H1 (cell line): ENCODE results near the gene THBS4. TPM values are rescaled to one million over a fixed set of nuclear protein-coding genes. Genes with fewer than 3 reads are reported as not detected.

Experiments used
- CTCF ChIA-PET: fragments of 300-600 bp; sonication (Branson Sonifier 250); formaldehyde crosslinking; loops from one replicate; lab custom pipeline; 2021; ENCODE audit not compliant: partially characterized antibody; lab: Charles Lee
- POLR2A ChIA-PET: fragments of 300-600 bp; sonication (Branson Sonifier 250); formaldehyde crosslinking; loops from one replicate; lab custom pipeline; 2021; ENCODE audit warnings: inconsistent platforms; ENCODE audit not compliant: partially characterized antibody; lab: Charles Lee
- DNase-seq, 2 experiments: peaks; one replicate each; pipeline versions ENCODE4 v3.0.0 to v3.0.0-alpha.2; 2010 to 2022; ENCODE audit warnings: low spot score in 2 of 2, low read depth in 1 of 2, mixed read lengths in 1 of 2
- FAIRE-seq: peaks from 2 replicates; lab custom pipeline; 2011; peaks lifted over from hg19 to GRCh38; lab: Jason Lieb, UNC
- H2AFZ ChIP-seq: 2 replicates; pipeline ENCODE4 v1.8.1; 2012; ENCODE audit warnings: low read length, inconsistent platforms
- H2AK5ac ChIP-seq: 2 replicates; pipeline ENCODE4 v1.6.1; 2013; ENCODE audit warnings: low read depth, low read length
- H2BK120ac ChIP-seq: replicated peaks from 2 replicates; pipeline ENCODE3; 2013; ENCODE audit warnings: low read depth, low read length, inconsistent platforms
- H2BK12ac ChIP-seq: 2 replicates; pipeline ENCODE4 v1.6.1; 2013; ENCODE audit warnings: low read depth, low read length
- H2BK15ac ChIP-seq: 2 replicates; pipeline ENCODE4 v1.6.1; 2013; ENCODE audit warnings: low read length
- H2BK20ac ChIP-seq: 2 replicates; pipeline ENCODE4 v1.6.1; 2013; ENCODE audit warnings: low read length
- H2BK5ac ChIP-seq: 2 replicates; pipeline ENCODE4 v1.6.1; 2013; ENCODE audit warnings: low read depth, low read length
- H3K14ac ChIP-seq: 2 replicates; pipeline ENCODE4 v1.6.1; 2013; ENCODE audit warnings: inconsistent platforms; ENCODE audit not compliant: insufficient read length
- H3K18ac ChIP-seq: 2 replicates; pipeline ENCODE4 v1.6.1; 2013; ENCODE audit warnings: low read length; ENCODE audit errors: extremely low read depth
- H3K23ac ChIP-seq: 2 replicates; pipeline ENCODE4 v1.6.1; 2013; ENCODE audit warnings: inconsistent platforms; ENCODE audit not compliant: insufficient read length
- H3K23me2 ChIP-seq: 2 replicates; pipeline ENCODE4 v1.6.1; 2013; ENCODE audit warnings: low read depth, low read length
- H3K27ac ChIP-seq: 2 replicates; pipeline ENCODE4 v1.6.1; 2011; ENCODE audit warnings: low read depth, low read length, inconsistent platforms
- H3K27me3 ChIP-seq, 4 experiments: replicated peaks in 1 of 4; 1 replicate in 1 of 4; 2 replicates in 3 of 4; pipeline versions ENCODE4 v1.6.1 to v1.8.1; 2011 to 2013; ENCODE audit warnings: low read length in 3 of 4, mild to moderate bottlenecking in 3 of 4, inconsistent platforms in 2 of 4, mixed read lengths in 2 of 4, moderate library complexity in 1 of 4; ENCODE audit not compliant: control insufficient read depth in 3 of 4, insufficient read depth in 3 of 4; ENCODE audit errors: extremely low read depth in 1 of 4
- H3K36me3 ChIP-seq, 4 experiments: 2 replicates each; pipeline versions ENCODE4 v1.6.1 to v1.8.1; 2011 to 2013; ENCODE audit warnings: mild to moderate bottlenecking in 4 of 4, low read length in 3 of 4, moderate library complexity in 2 of 4, control low read depth in 1 of 4, inconsistent platforms in 1 of 4; ENCODE audit not compliant: insufficient read depth in 4 of 4, control insufficient read depth in 2 of 4
- H3K4ac ChIP-seq: replicated peaks from 2 replicates; pipeline ENCODE3; 2013; ENCODE audit warnings: low read length, low read depth, mixed read lengths, inconsistent platforms; ENCODE audit not compliant: insufficient read length
- H3K4me1 ChIP-seq, 4 experiments: replicated peaks in 1 of 4; 1 replicate in 1 of 4; 2 replicates in 3 of 4; pipeline versions ENCODE4 v1.6.1 to v1.8.1; 2011 to 2013; ENCODE audit warnings: low read length in 3 of 4, inconsistent platforms in 2 of 4, mixed read lengths in 1 of 4; ENCODE audit not compliant: insufficient read depth in 4 of 4, control insufficient read depth in 3 of 4
- H3K4me2 ChIP-seq, 2 experiments: 2 replicates each; pipeline versions ENCODE4 v1.6.1 to v1.8.1; 2011 to 2013; ENCODE audit warnings: low read depth in 2 of 2, low read length in 2 of 2, control low read depth in 1 of 2, inconsistent platforms in 1 of 2, mild to moderate bottlenecking in 1 of 2; ENCODE audit not compliant: insufficient read depth in 1 of 2
- H3K4me3 ChIP-seq, 4 experiments: fragments of 200-600, 300-600 bp in 1 of 4; sonication (generic), shearing (Covaris generic), sonication (Bioruptor Twin) in 1 of 4; 2 replicates each; pipeline versions ENCODE4 v1.5.1 to v1.8.1; 2011 to 2016; ENCODE audit warnings: low read length in 4 of 4, low read depth in 3 of 4, control low read depth in 2 of 4, inconsistent platforms in 2 of 4, mild to moderate bottlenecking in 2 of 4, mixed read lengths in 1 of 4, moderate library complexity in 1 of 4; ENCODE audit not compliant: insufficient read depth in 2 of 4; ENCODE audit errors: extremely low read depth in 1 of 4
- H3K56ac ChIP-seq: replicated peaks from 2 replicates; pipeline ENCODE3; 2013; ENCODE audit warnings: low read depth, mild to moderate bottlenecking, mixed read lengths, low read length, inconsistent platforms; ENCODE audit not compliant: insufficient read length
- H3K79me1 ChIP-seq: 2 replicates; pipeline ENCODE4 v1.6.1; 2013; ENCODE audit warnings: low read depth, low read length, control low read depth
- H3K79me2 ChIP-seq, 2 experiments: 2 replicates each; pipeline versions ENCODE4 v1.6.1 to v1.8.1; 2012 to 2013; ENCODE audit warnings: low read length in 2 of 2, mild to moderate bottlenecking in 2 of 2, inconsistent platforms in 1 of 2; ENCODE audit not compliant: insufficient read depth in 2 of 2, control insufficient read depth in 1 of 2
- H3K9ac ChIP-seq, 4 experiments: replicated peaks in 1 of 4; 1 replicate in 1 of 4; 2 replicates in 3 of 4; pipeline versions ENCODE4 v1.6.1 to v1.8.1; 2011 to 2013; ENCODE audit warnings: low read depth in 3 of 4, low read length in 3 of 4, control low read depth in 2 of 4, mild to moderate bottlenecking in 2 of 4, moderate library complexity in 2 of 4, inconsistent platforms in 1 of 4; ENCODE audit errors: extremely low read depth in 1 of 4
- H3K9me3 ChIP-seq, 2 experiments: 2 replicates each; pipeline versions ENCODE4 v1.6.1 to v1.8.1; 2012 to 2013; ENCODE audit warnings: mild to moderate bottlenecking in 2 of 2, moderate library complexity in 2 of 2, control low read depth in 1 of 2, inconsistent platforms in 1 of 2, low read depth in 1 of 2, low read length in 1 of 2, mixed read lengths in 1 of 2; ENCODE audit not compliant: insufficient read depth in 2 of 2
- H4K20me1 ChIP-seq, 2 experiments: replicated peaks in 1 of 2; 2 replicates each; pipeline versions ENCODE3 to v1.8.1; 2011 to 2013; ENCODE audit warnings: inconsistent platforms in 2 of 2, low read length in 2 of 2, mild to moderate bottlenecking in 1 of 2; ENCODE audit not compliant: insufficient read depth in 2 of 2, control insufficient read depth in 1 of 2
- H4K5ac ChIP-seq: 2 replicates; pipeline ENCODE4 v1.6.1; 2013; ENCODE audit warnings: low read length, low read depth, mixed read lengths, inconsistent platforms; ENCODE audit not compliant: insufficient read length
- H4K8ac ChIP-seq: 2 replicates; pipeline ENCODE4 v1.8.0; 2013; ENCODE audit warnings: mild to moderate bottlenecking, moderate library complexity, low read length, inconsistent platforms; ENCODE audit not compliant: insufficient read depth; ENCODE audit errors: extremely low read depth
- H4K91ac ChIP-seq: replicated peaks from 2 replicates; pipeline ENCODE3; 2013; ENCODE audit warnings: low read length, mixed read lengths, inconsistent platforms; ENCODE audit not compliant: insufficient read length
- ASH2L ChIP-seq: fragments of 200-600, 300-600 bp; sonication (generic); IDR thresholded peaks from one replicate; pipeline ENCODE4 v1.7.1; 2017; ENCODE audit warnings: low read length
- BCL11A ChIP-seq, 2 experiments: IDR thresholded peaks; one replicate each; pipeline ENCODE4 v1.6.1; 2011; ENCODE audit warnings: low read depth in 2 of 2, low read length in 2 of 2, mild to moderate bottlenecking in 2 of 2
- CBX8 ChIP-seq: fragments of 300-800, 300-1000 bp; sonication (generic); IDR thresholded peaks from 2 replicates; pipeline ENCODE4 v1.7.1; 2016; ENCODE audit warnings: low read depth, low read length, borderline replicate concordance
- CEBPB ChIP-seq: IDR thresholded peaks from 2 replicates; pipeline ENCODE4 v1.6.1; 2012; ENCODE audit warnings: low read depth, low read length
- CHD1 ChIP-seq: IDR thresholded peaks from 2 replicates; pipeline ENCODE4 v1.6.1; 2012; ENCODE audit warnings: low read depth, low read length, improper control_type of control experiment
- KDM5A ChIP-seq: fragments of 200-600 bp; IDR thresholded peaks from 2 replicates; pipeline ENCODE4 v1.7.1; 2012; ENCODE audit warnings: mild to moderate bottlenecking, low read length, inconsistent platforms, mixed read lengths
- NANOG ChIP-seq: IDR thresholded peaks from 2 replicates; pipeline ENCODE4 v1.6.1; 2011; ENCODE audit warnings: low read length, low read depth, mild to moderate bottlenecking, inconsistent platforms; ENCODE audit not compliant: insufficient read depth, poor library complexity, severe bottlenecking
- RAD21 ChIP-seq, 2 experiments: IDR thresholded peaks in 1 of 2; conservative IDR thresholded peaks in 1 of 2; 2 replicates each; pipeline ENCODE4 v1.6.1; 2011; ENCODE audit warnings: low read depth in 2 of 2, low read length in 2 of 2, improper control_type of control experiment in 1 of 2, inconsistent platforms in 1 of 2, mild to moderate bottlenecking in 1 of 2, moderate library complexity in 1 of 2
- SIN3A ChIP-seq, 2 experiments: IDR thresholded peaks in 1 of 2; conservative IDR thresholded peaks in 1 of 2; 2 replicates each; pipeline ENCODE4 v1.6.1; 2011 to 2012; ENCODE audit warnings: low read length in 2 of 2, improper control_type of control experiment in 1 of 2, low read depth in 1 of 2, mild to moderate bottlenecking in 1 of 2
- SP1 ChIP-seq: IDR thresholded peaks from 2 replicates; pipeline ENCODE4 v1.6.1; 2011; ENCODE audit warnings: low read depth, low read length
- TAF7 ChIP-seq: optimal IDR thresholded peaks from 2 replicates; pipeline ENCODE3; 2011; ENCODE audit warnings: low read depth, mild to moderate bottlenecking, inconsistent platforms, low read length, moderate library complexity, borderline replicate concordance
- TBP ChIP-seq: IDR thresholded peaks from 2 replicates; pipeline ENCODE4 v1.6.1; 2011; ENCODE audit warnings: low read depth, low read length, improper control_type of control experiment
- WGBS, 2 experiments: shearing (Covaris generic) in 1 of 2; methylation state at CpG; one replicate each; pipeline versions ENCODE4 v1.1.6 to v1.1.7; 2013 to 2015; ENCODE audit warnings: low lambda C conversion rate in 2 of 2, mixed read lengths in 2 of 2, inconsistent platforms in 1 of 2, low coverage in 1 of 2, missing lambda C conversion rate in 1 of 2; ENCODE audit not compliant: insufficient replicate concordance in 2 of 2, insufficient coverage in 1 of 2, insufficient read length in 1 of 2; ENCODE audit errors: extremely low coverage in 1 of 2, missing lambda C conversion rate in 1 of 2; 5-methylcytosine and 5-hydroxymethylcytosine counted together
- polyA plus RNA-seq, 7 experiments: library from polyadenylated mRNA; depleted of rRNA in 3 of 7; stranded (reverse) in 5 of 7; unstranded in 2 of 7; fragments of >200 nt in 5 of 7; fragments of 200-250 nt in 2 of 7; gene quantifications; 1 replicate in 5 of 7; 2 replicates in 1 of 7; 4 replicates in 1 of 7; pipeline versions ENCODE4 v1.2.1 to v1.2.3, GENCODE V29; 2011 to 2013; ENCODE audit warnings: missing spikeins in 2 of 7, mixed read lengths in 2 of 7
- total RNA-seq: library from RNA; stranded (reverse); fragmentation: NEBNext Ultra II Directional; extraction: Animal tissue kit (Norgen Biotek cat#: 25700); gene quantifications from 2 replicates; pipeline ENCODE4 v1.2.1, GENCODE V29; 2021

THBS4 gene
- total and polyA plus RNA-seq, 2 of the 8 experiments (the other 6 are each of a cell fraction or from before 2014, with no cell fraction given), result 12.8 to 25.4 TPM

GRCh38 chr5:80057921-80058320 lies 22.8 kb downstream of the THBS4 start:
- Histone ChIP-seq H3K27ac (no peak overlapping the region), H3K23ac (no peak overlapping the region), H3K9ac (no peak overlapping the region), H2AK5ac (no peak overlapping the region), H3K4me1 (peaks cover 0 to 7% (median 0%) of the 10 kb centered on the region in 4 experiments; a peak in 3 of 7 replicates), H3K79me1 (no peaks in the 10 kb centered on the region), H2AFZ (no peak overlapping the region), H2BK5ac (no peak overlapping the region), H3K27me3 (no peaks in the 10 kb centered on the region), H2BK20ac (no peak overlapping the region), H3K79me2 (no peaks in the 10 kb centered on the region), H3K4me2 (no peak overlapping the region), H4K20me1 (no peaks in the 10 kb centered on the region), H2BK15ac (no peak overlapping the region), H3K4ac (no peak overlapping the region), H2BK120ac (no peak overlapping the region), H3K56ac (no peak overlapping the region), H3K23me2 (no peaks in the 10 kb centered on the region; the same call in 1 of the 2 replicates), H3K36me3 (0 out of 8 replicates have a peak, but pooled peaks cover 0 to 2% (median 0%) of the 10 kb centered on the region in 4 experiments), H4K8ac (no peak overlapping the region), H3K4me3 (no peak overlapping the region), H3K18ac (no peak overlapping the region), H4K91ac (no peak overlapping the region), H3K14ac (no peak overlapping the region), H2BK12ac (no peak overlapping the region), H4K5ac (no peak overlapping the region), H3K9me3 (no peaks in the 10 kb centered on the region)
- POLR2A ChIA-PET, result no interaction called here
- TF ChIP-seq RAD21 (IDR thresholded peaks at IDR 0.05 in 1 of 2, conservative IDR thresholded peaks at IDR 0.05 in 1 of 2; ENCODE audit: low read depth in 2 of 2, low read length in 2 of 2) (no peak), KDM5A (no peak), TBP (no peak), TAF7 (no peak), CEBPB (no peak), ASH2L (no peak), CHD1 (no peak), SIN3A (conservative IDR thresholded peaks at IDR 0.05 in 1 of 2, IDR thresholded peaks at IDR 0.05 in 1 of 2; ENCODE audit: low read depth in 1 of 2, low read length in 2 of 2) (no peak), CBX8 (no peak), BCL11A (IDR thresholded peaks at IDR 0.05; ENCODE audit: low read depth in 2 of 2, low read length in 2 of 2) (no peak), SP1 (no peak), NANOG (no peak)
- WGBS, 2 experiments, result 80% methylated on average over 2 of the region's 2 CpGs; no CpG with 5 or more reads in 1 of the 2 experiments
- CTCF ChIA-PET, result interaction anchor here (3.5 kb wide), 1 partner anchor 26 kb away, joined by 14 read pairs; no protein-coding TSS in a partner anchor
- DNase-seq, result no peak
- FAIRE-seq, result no peak
